ENCODE data around the gene DKK2.

The DKK2 gene, protein sequence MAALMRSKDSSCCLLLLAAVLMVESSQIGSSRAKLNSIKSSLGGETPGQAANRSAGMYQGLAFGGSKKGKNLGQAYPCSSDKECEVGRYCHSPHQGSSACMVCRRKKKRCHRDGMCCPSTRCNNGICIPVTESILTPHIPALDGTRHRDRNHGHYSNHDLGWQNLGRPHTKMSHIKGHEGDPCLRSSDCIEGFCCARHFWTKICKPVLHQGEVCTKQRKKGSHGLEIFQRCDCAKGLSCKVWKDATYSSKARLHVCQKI

DNA sequence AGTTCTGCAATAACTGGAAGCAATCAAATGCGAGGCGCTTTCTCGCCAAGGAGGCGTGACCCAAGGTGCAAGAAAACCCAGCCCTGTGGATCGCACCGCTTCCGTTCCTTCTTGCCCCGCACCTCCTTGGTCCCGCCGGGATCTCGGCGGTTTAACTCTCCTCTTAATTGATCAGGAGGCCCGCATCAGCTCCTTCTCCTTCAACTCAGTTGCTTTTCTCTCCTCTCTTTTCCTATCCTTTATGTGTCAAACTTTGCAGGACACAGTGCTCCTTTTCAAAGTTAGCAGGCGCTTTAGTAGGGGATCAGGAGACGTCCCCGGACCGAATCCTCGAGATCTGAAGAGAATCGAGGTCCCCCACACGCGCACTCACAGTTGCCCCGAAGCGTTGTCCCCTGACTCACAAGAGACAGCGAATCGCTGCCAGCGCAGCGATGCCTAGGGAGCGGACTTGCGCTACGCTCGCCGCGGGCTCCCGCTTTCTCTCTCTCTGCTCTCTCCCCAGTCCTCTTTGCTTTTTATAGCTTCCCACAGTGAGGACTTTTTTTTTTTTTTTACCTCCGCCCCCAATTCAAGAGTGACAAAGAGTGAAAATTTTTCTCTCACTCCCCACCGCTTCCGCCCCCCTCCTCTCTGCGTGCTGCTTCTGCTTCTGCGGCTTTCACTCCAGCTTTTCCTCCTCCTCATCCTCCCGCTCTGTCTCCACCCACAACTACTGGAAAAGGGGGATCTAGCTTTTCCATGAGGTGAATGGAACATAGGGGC is at the start of gene DKK2:
Gene DKK2, minus strand, starts transcription at position 495 of the 765 bp plus-strand sequence. CDS start 722 bp downstream, outside the sequence.
- DNase-seq, result no peak

DNA sequence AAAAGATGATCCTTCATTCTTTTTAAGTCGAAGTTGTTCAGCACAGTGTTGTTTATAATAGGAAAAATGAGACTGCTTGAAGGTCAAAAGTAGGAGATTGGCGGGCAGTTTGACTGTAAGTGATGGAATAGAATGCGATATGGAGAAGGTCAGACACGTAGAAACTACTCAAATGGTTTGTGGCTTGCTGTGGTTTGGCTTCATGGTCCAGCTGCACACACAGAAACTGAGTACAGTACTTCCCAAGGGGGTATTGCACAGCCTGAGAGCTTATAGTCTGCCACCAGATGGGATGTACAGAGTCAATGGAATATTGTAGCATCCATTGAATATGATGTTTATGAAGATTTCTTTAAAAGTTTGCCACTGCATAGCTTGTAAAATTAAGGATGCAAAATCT is 41.1 kb upstream of the DKK2 start:
- DNase-seq, result no peak

DNA sequence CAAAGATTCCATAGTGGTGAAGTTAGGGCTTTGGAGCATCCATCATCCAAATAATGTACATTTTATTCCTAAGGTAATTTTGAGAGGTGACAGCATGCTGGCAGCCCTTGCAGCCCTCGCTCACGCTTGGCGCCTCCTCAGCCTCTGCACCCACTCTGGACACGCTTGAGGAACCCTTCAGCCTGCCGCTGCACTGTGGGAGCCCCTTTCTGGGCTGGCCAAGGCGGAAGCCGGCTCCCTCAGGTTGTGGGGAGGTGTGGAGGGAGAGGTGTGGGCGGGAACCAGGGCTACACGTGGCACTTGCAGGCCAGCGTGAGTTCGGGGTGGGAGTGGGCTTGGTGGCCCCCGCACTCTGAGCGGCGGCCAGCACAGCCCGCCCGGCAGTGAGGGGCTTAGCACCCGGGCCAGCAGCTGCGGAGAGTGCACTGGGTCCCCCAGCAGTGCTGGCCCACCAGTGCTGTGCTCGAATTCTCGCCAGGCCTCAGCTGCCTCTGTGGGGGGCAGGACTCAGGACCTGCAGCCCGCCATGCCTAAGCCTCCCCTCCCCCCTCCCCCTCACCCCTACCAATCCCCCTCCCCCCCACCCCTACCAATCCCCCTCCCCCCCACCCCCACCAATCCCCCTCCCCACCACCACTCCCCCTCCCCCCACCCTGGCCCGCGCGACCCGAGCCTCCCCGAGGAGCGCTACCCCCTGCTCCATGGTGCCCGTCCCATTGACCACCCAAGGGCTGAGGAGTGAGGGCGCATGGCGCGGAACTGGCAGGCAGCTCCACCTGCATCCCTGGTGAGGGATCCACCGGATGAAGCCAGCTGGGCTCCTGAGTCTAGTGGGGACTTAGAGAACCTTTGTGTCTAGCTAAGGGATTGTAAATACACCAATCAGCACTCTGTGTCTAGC is 37.0 kb upstream of the DKK2 start:
- DNase-seq, result no peak

DNA sequence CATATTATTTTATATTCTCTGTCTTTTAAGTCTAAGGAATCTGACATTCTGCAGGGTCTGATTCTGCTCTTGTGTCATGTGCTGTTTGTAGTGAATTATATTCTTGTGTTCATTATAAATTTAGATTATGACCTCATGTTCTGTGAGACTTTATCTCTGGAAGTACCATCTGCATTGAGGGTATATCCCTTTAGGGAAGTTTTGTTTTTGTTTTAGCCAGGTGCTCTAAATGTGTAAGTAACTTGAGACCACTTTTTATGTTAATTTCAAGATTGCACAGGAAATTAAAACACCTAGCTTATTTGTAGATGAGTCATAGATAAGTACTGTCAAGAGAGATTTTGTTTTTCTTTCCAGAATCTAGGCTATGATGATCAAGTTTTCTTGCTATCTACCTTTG is 35.0 kb upstream of the DKK2 start:
- no peak for DNase-seq

DNA sequence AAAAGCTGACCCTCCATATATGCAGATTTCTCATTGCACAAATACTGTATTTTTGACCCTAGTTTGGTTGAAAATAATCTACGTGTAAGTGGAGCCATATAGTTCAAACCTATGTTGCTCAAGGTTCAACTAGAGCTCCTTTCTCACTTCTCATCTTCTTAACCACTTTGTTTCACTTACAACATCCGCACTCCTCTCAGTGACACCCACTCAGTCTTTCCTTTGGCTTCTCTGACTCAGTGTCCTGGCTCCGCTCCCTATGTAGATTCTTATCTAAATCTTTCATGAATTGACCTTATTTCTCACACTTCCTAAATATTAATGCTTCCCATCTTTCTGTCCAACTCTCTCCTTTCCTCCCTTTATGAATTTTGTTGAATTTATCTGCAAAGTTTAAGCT is 32.9 kb upstream of the DKK2 start:
- no peak for DNase-seq

DNA sequence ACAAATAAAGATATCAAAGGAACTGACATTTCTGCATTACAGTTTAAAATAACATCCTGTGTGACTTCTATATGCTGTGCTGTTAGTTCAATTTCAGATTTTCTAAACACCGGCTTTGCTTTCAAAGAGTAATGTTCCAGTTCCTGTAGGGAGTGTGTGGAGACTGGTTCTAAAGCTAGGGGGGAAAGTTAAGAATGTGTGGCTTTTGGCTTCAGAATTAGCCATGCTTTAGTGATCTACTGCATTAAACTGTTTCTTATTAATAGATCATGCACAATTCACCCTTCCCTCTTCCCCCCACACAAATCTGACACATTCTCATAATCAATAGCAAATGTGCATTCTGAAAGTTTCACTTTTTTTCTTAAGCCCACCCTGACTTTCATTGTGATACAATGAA is 32.0 kb upstream of the DKK2 start:
- no peak for DNase-seq

DNA sequence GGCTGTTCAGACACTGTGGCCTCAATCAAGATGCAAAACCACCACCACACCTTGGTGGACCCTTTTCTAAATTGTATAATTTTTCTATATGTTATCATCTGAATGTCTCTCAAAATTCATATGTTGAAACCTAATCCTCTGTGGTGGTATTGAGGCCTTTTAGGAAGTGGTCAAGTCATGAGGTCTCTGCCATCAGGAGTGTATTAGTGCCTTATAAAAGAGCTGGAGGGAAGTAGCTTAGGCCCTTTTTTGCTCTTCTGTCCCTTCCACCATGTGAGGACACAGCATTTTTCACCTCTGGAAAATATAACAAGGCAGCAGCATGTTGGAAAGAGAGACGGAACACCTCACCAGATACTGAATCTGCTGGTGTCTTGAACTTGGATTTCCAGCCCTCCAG is 30.5 kb upstream of the DKK2 start:
- DNase-seq, result no peak

DNA sequence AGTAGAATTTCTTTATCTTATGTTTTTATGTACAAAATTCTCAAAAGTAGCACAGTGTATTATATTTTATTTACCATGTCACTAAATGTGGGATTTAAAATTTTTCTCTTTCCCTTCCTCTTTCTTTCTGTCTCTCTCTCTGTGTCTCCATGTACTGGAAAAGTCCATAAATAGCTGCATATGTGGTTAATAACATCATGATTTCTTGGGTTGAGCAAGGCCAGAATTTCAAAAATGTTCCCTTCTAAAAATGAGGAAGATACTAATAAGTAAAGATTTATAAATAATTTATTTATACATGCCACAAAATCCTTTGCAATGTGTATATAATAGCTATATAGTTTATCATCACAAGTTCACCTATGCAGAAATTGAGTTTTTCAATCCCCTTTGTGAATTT is 29.1 kb upstream of the DKK2 start:
- no peak for DNase-seq

DNA sequence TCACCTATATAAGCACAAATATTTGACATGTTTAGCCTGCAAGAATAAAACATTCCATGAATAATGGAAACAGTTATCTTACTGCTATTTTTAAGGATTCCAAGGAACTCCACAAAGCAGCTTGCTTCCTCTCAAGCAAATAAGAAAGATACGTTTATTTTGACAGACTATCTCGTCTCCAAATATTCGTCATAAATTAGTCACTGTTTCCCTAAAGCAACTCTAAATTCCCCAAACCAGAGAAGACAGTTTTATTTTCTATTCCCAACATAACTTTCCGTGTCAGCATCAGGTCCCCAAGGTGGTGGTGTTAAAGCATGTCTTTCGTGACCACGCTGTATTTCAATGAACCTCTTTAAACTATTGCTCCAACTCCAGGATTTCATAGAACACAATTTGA is 24.3 kb upstream of the DKK2 start:
- DNase-seq, result no peak

DNA sequence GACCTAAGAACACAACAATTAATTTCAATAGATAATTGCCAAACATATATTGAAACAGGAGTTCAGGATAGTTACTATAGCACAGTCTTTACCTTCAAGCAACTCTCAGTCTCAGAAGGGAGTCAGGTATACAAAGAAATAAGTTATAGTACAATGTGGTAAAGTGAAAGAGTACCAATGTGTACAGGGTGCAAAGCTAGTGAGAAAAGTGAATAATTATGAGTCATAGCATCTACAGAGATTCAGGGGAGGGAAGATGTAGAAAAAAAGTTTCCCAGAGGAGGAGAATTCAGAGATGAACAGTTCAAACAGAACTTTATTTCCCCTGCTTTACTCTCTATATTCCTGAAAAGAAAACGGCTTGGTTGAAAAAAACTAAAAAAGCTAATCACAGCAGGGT is 22.7 kb upstream of the DKK2 start:
- no peak for DNase-seq

DNA sequence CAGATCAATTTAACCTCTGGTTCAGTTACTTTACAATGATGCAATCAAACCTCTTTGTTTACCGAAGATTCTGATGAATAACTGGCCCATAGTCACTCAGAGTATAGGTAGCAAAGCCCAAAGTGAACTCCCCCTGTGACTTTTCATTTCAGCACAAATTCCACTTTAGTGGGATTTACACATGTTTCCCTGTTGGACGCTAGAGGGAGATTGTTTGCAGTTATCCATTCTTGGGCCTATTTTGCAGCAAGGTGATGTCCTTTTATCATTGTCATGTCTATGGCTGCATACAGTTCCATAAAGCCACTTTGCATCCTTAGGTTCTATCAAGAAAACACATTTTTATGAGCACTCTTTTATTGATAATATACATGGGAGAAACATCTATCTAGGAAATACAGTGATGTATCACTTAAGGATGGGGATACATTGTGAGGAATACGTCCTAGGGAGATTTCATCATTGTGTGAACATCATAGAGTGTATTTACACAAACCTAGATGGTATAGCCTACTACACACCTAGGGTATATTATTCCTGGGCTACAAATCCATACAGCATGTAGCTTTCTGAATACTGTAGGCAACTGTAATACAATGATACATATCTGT is 14.5 kb upstream of the DKK2 start:
- DNase-seq, result no peak

DNA sequence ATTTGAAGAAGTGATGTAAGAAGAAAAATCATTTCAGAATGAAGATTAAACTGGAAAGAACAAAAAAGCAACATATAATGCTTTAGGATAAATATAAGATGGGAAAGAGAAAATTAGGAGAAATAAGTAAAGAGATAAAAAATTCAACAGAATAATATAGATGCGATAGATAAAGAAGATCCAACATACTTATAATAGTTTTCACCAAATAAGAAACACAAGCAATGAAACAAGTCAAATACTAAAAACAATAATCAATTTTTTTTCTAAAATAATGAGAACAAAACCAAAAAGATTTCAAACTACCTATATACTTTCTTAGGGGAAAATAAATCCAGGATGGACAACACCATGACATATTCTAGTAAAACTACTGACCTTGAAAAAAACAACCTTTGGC is 10.1 kb upstream of the DKK2 start:
- no peak for DNase-seq

DNA sequence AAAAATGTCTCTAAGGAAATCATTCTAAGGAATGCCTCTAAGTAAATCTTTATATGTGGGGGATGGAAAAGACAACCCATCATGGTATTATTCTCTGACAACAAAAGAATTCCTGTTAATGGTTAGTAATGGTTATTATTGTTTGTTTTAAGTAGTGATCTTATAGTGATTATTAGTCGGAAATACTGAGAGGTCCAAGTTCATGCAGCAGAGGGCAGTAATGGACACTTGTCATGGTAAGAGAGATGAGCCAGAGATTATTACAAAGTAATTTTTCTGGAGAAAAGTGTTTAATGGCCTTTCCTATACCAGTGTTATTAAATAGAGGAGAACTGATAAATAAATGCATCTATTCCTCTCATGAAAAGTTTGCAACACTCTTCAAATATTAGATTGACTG is 8.1 kb upstream of the DKK2 start:
- no peak for DNase-seq

DNA sequence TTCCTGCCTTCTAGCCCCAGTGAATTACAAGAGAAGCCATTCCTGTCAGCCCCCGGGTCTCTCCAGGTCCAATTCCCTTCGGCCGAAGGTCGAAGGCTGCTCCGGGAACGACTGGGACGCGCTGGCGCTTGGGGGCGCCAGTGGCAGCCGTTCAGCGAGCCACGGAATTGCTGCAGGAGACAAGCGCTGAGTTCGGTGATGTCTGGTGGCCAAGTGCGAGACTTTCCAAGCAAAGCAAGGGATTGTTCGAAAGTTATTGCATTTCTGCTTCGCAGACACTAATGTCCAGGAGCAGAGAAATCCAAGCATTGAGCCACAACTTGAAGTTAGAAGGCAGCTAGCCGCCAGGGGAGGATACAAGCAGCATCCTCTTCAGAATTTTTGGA is 1.1 kb upstream of the DKK2 start:
- DNase-seq, result no peak

DNA sequence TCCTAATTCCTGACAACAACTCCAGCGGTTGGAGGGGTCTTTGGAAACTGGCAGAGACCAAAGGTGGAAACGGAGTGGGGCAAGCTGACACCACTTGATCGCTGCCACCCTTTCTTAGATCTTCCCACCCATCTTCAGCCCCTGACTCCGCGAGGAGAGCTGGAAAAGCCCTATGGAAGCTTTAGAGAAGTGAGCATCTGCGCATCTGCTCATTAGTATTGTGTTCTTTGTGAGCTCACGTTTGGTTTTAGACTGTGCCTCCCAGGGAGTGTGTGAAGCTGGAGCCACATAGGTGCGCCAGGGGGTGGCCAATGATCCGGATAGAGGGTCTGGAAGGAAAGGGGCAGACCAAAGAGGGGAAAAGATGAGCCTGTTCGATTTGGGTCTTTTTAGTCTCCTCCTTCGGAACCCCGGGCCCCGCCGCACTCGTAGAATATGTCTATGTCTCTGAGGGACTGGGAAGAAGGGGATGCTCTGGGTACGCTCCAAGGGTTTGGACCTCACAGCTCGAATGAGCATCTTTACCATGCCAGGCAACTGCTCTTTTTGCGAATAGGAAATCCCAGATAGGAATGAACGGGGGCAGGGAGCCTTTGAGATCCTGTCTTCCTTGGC is 578 bp upstream of the DKK2 start:
- no peak for DNase-seq

DNA sequence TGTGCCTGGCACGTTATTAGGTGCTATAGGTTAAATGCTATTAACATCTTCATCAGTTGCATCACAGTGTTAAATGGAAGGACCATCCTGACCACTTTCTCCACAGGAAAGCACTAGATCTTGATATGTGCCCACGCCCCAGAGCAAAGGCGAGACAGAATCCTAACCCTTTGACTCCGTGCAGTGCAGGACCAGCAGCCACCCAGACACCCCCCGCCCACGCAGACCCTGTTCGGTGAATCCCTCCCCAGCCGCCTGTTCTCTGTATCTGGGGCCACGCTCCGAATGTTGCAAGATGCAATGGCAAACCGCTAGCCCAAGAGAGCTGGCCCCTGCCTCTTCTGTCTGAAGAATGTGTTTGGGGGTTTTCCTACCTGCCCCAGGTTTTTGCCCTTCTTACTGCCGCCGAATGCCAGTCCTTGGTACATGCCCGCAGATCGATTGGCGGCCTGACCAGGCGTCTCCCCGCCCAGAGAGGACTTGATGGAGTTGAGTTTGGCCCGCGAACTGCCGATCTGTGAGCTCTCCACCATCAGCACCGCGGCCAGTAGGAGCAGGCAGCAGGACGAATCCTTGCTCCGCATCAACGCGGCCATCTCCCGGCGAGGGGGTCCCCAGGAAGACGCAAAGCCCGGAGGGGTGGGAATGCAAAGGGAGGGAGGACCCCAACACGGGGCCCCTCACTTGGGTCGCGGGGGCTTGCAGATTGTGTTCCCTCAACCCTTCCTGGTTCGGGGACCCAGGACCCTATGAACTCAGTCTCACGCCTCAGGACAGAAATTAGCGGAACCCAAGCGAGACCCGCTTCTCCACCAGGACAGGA is 906 bp downstream of the DKK2 start:
- DNase-seq, result no peak

DNA sequence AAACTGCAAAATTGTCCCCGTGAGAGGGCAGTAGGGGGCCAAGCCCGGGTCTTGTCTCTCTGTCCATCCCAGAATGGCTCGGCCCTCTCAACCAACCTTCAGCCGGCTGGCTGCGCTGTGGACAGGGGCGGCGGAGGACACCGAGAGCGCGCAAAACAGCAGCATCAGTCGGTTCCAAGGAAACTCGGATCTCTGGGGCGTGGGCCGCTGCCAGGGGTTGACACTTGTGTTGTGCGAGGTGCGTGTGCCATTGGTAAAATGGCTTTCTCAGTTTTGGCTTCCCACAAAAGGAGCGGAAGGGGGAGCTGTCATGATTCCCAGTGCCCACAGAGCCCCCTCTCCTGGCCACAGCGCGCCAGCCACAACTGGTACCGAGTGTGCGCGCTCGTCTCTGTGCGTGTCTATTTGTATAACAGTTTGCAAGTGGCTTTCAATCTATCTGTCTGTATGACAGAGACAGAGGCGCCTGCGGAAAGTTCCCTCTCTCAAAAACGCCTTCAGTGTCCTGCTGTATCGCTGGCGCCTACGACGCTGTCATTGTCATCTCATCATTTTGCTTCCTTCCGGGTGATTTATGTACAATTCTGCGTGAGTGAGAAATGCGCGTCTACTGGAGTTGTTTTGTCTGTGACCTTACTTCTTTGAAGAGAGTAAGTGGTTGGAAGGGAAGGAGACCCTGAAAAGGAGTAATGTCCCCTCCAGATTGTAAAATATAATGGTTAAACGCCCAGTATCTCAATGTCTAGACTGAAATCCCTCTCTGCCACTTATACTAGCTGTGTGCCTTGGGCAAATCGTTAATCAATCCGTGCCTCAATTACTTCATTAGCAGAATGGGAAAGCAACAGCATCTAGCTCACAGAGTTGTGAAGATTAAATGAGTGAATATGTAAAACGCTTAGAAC is 1.8 kb downstream of the DKK2 start:
- DNase-seq, result no peak

DNA sequence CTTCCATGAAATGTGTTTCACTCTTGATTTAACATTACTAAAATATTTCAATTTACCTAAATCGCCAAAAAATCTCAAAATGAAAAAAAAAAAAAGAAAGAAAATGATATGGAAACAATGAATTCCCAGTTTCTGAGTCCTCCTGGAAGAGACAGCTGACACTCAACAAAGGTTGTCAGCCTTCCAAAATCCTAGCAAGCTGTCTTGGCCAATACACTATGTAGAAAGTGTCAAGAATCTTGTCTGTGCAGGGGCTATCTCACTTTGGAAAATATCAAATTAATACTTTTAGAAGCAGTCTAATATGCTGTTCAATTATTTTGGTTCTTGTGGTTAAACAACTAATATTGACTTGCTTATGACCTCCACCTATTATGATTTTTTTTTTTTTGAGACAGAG is 8.7 kb downstream of the DKK2 start:
- DNase-seq, result no peak

DNA sequence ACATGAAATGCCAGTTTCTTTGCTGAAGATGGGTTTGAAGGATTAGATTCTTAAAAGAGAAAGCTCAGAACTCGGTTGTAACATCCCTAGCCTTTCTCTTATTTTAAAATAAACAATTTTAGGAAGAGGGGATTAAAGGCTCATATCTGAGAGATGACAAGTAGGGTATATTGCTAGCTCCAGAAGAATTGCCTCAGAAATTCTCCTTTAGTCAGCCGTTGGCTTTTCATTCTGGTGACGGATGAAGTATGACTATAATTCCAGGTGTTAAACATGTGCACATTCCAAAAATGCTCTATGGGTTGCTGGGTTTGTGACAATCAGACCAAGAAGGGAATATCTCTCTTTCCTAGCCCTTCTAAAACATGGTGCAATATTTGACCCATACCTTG is 17.8 kb downstream of the DKK2 start:
- no peak for DNase-seq

DNA sequence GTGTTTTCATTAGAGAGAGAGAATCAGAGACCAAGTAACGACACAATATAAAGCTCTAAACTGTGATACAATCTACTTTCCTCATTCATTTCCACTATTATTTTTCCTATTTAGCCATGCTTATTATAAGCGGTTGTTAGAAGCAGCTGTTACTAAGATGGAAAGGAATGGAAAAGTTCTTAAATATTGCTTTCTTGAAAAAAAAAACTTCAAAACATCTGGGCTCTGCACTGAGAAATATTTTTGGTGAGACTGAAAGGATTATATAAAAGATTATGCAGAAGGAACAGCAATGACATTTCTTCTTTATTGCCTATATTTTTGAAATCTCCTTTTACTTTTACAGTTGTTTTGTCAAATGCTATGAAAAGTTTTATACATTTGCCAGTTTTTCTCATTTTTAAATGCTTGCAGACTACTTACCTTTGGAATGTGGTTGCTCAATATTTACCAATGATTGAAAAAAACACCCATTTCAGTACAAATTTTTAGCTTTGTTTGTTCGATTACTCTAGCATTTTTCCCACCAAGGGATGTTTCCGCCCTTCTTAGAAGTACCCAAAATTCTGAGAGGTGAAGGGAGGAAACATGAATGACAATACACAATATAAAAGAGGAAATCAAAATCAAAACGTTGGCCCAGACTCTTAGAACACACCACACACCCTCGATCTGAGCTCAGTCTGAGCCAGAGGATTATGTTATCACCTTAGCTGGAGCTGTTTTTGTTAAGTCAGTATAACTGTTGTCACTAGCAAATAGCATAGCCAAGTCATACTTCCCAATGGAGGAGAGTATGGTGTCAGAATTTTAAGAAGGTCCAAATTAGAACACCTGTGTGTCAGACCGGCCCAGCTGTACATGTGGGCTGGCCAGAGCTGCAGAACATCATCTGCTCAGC is 18.4 kb downstream of the DKK2 start:
- no peak for DNase-seq
